Muscle of arm (tissue), 14 donors: ENCODE data around the gene DUSP14. TPM values are rescaled to one million over a fixed set of nuclear protein-coding genes. Genes with fewer than 3 reads are reported as not detected.
A peak's percentile ranks its signal among the peaks of the same experiment; 100 is the strongest.
"Not testable (repeated sequence)": the region's sequence is repeated elsewhere in the genome, so short reads cannot be mapped to it uniquely, and the experiment has no call there.

Experiments
- DNase-seq: peaks from one replicate; pipeline ENCODE4 v3.0.0-alpha.2; 2013
- long read RNA-seq, 11 donors: transcript quantifications; one replicate each; lab custom pipeline, GENCODE V29; 2026
- polyA plus RNA-seq, 12 donors: library from polyadenylated mRNA; unstranded; fragments of 120-200 nt; gene quantifications; one replicate each; pipeline ENCODE4 v1.2.1, GENCODE V29; 2013; ENCODE audit not compliant: insufficient read length in 12 of 12

DUSP14 gene
- polyA plus RNA-seq: 10 to 100 TPM in 6 of 12 donors, 1 to 10 TPM in 5, not detected in 1; 6.1 to 15.1 (median 10.5) TPM
- long read RNA-seq, donor 1, transcript DUSP14-206 (3 exons, 1,537 nt): major isoform, 8 of 10 reads
- long read RNA-seq, donor 1, partial matches to known transcripts: 0 of 10 reads
- long read RNA-seq, donor 1, other reads (novel, unspliced or antisense): 0 of 10 reads
- long read RNA-seq, donor 2, transcript DUSP14-206 (3 exons, 1,537 nt): major isoform, 13 of 15 reads
- long read RNA-seq, donor 2, partial matches to known transcripts: 0 of 15 reads
- long read RNA-seq, donor 2, other reads (novel, unspliced or antisense): 0 of 15 reads
- long read RNA-seq, donor 3, partial matches to known transcripts: 0 of 4 reads
- long read RNA-seq, donor 3, other reads (novel, unspliced or antisense): 0 of 4 reads
- long read RNA-seq, donor 4, partial matches to known transcripts: 0 of 3 reads
- long read RNA-seq, donor 4, other reads (novel, unspliced or antisense): 0 of 3 reads
- long read RNA-seq, donor 5, transcript DUSP14-206 (3 exons, 1,537 nt): major isoform, 15 of 15 reads
- long read RNA-seq, donor 5, partial matches to known transcripts: 0 of 15 reads
- long read RNA-seq, donor 5, other reads (novel, unspliced or antisense): 0 of 15 reads
- long read RNA-seq, donor 6, partial matches to known transcripts: 0 of 4 reads
- long read RNA-seq, donor 6, other reads (novel, unspliced or antisense): 0 of 4 reads
- long read RNA-seq, donor 7, partial matches to known transcripts: 0 of 2 reads
- long read RNA-seq, donor 7, other reads (novel, unspliced or antisense): 0 of 2 reads
- long read RNA-seq, donor 8, transcript DUSP14-206 (3 exons, 1,537 nt): major isoform, 11 of 17 reads
- long read RNA-seq, donor 8, partial matches to known transcripts: 6 of 17 reads
- long read RNA-seq, donor 8, other reads (novel, unspliced or antisense): 0 of 17 reads
- long read RNA-seq, donor 9, transcript DUSP14-206 (3 exons, 1,537 nt): major isoform, 7 of 8 reads
- long read RNA-seq, donor 9, partial matches to known transcripts: 0 of 8 reads
- long read RNA-seq, donor 9, other reads (novel, unspliced or antisense): 0 of 8 reads
- long read RNA-seq, donor 10, transcript DUSP14-206 (3 exons, 1,537 nt): major isoform, 6 of 6 reads
- long read RNA-seq, donor 10, partial matches to known transcripts: 0 of 6 reads
- long read RNA-seq, donor 10, other reads (novel, unspliced or antisense): 0 of 6 reads
- long read RNA-seq, donor 11, transcript DUSP14-206 (3 exons, 1,537 nt): major isoform, 11 of 19 reads
- long read RNA-seq, donor 11, partial matches to known transcripts: 8 of 19 reads
- long read RNA-seq, donor 11, other reads (novel, unspliced or antisense): 0 of 19 reads

GRCh38 chr17:37489197-37490001, at the start of gene DUSP14:
Gene DUSP14, plus strand, starts transcription at chr17:37489891. Its CDS starts 22,382 bp downstream, at chr17:37512273.
- DNase-seq: peak; percentile 70

- no peak for DNase-seq
Measured at GRCh38 chr17:37440424-37440823, 49.3 kb upstream of the DUSP14 start.

GRCh38 chr17:37441369-37442014, 48.2 kb upstream of the DUSP14 start:
- not testable (repeated sequence) for DNase-seq

- DNase-seq: no peak
Measured at GRCh38 chr17:37446027-37446426, 43.7 kb upstream of the DUSP14 start.

GRCh38 chr17:37447641-37448040, 42.0 kb upstream of the DUSP14 start:
- no peak for DNase-seq

- DNase-seq: no peak
Measured at GRCh38 chr17:37450112-37450511, 39.6 kb upstream of the DUSP14 start.

- not testable (repeated sequence) for DNase-seq
Measured at GRCh38 chr17:37457801-37458200, 31.9 kb upstream of the DUSP14 start.

GRCh38 chr17:37458805-37459204, 30.9 kb upstream of the DUSP14 start:
- DNase-seq: no peak

GRCh38 chr17:37461668-37462067, 28.0 kb upstream of the DUSP14 start:
- DNase-seq: no peak

GRCh38 chr17:37462492-37462891, 27.2 kb upstream of the DUSP14 start:
- no peak for DNase-seq

- DNase-seq: no peak
Measured at GRCh38 chr17:37463039-37463438, 26.7 kb upstream of the DUSP14 start.

GRCh38 chr17:37465069-37465616, 24.5 kb upstream of the DUSP14 start:
- DNase-seq: no peak

- no peak for DNase-seq
Measured at GRCh38 chr17:37466471-37466870, 23.2 kb upstream of the DUSP14 start.

- no peak for DNase-seq
Measured at GRCh38 chr17:37470181-37470580, 19.5 kb upstream of the DUSP14 start.

- DNase-seq: no peak
Measured at GRCh38 chr17:37475731-37476420, 13.8 kb upstream of the DUSP14 start.

- no peak for DNase-seq
Measured at GRCh38 chr17:37476431-37477120, 13.1 kb upstream of the DUSP14 start.

- no peak for DNase-seq
Measured at GRCh38 chr17:37478187-37478586, 11.5 kb upstream of the DUSP14 start.

- DNase-seq: no peak
Measured at GRCh38 chr17:37479025-37479424, 10.7 kb upstream of the DUSP14 start.

GRCh38 chr17:37480427-37480826, 9.3 kb upstream of the DUSP14 start:
- DNase-seq: no peak
